ENCODE results near the gene PTH2R.
"Not testable (repeated sequence)": the region's sequence is repeated elsewhere in the genome, so short reads cannot be mapped to it uniquely, and the experiment has no call there.

DNA sequence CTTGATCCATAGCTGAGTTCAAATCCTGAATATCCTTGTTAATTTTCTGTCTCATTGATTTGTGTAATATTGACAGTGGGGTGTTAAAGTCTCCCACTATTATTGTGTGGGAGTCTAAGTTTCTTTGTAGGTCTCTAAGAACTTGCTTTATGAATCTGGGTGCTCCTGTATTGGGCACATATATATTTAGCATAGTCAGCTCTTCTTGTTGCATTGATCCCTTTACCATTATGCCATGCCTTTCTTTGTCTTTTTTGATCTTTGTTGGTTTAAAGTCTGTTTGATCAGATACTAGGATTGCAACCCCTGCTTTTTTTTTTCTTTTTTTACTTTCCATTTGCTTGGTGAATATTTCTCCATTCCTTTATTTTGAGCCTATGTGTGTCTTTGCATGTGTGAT, 116.5 kb downstream of the PTH2R start:
- not testable (repeated sequence) for TF ChIP-seq ZNF75D (CRISPR knock-in tag; IDR thresholded peaks at IDR 0.05; ENCODE audit: borderline replicate concordance); ZNF513 (CRISPR knock-in tag; conservative IDR thresholded peaks at IDR 0.05); CC2D1A (CRISPR knock-in tag; IDR thresholded peaks at IDR 0.05); ZSCAN21 (CRISPR knock-in tag; IDR thresholded peaks at IDR 0.05; ENCODE audit: borderline replicate concordance); ZNF567 (CRISPR knock-in tag; IDR thresholded peaks at IDR 0.05; ENCODE audit: borderline replicate concordance); ZNF703 (CRISPR knock-in tag; IDR thresholded peaks at IDR 0.05; ENCODE audit: borderline replicate concordance); TCF7 (IDR thresholded peaks at IDR 0.05; ENCODE audit: low read depth); CEBPB (IDR thresholded peaks at IDR 0.05; ENCODE audit: borderline replicate concordance, low read depth, low read length); ZBTB43 (CRISPR knock-in tag; conservative IDR thresholded peaks at IDR 0.05)

Data from HepG2 (cell line).